H1 (cell line): ENCODE results near the gene ADD2.

Source experiments
- BRCA1 ChIP-seq: IDR thresholded peaks from 2 replicates; pipeline ENCODE4 v1.6.1; 2012; ENCODE audit warnings: low read depth, low read length, improper control_type of control experiment
- CBX8 ChIP-seq: fragments of 300-800, 300-1000 bp; sonication (generic); IDR thresholded peaks from 2 replicates; pipeline ENCODE4 v1.7.1; 2016; ENCODE audit warnings: low read depth, low read length, borderline replicate concordance
- CHD1 ChIP-seq: IDR thresholded peaks from 2 replicates; pipeline ENCODE4 v1.6.1; 2012; ENCODE audit warnings: low read depth, low read length, improper control_type of control experiment
- EGR1 ChIP-seq: IDR thresholded peaks from 2 replicates; pipeline ENCODE4 v1.6.1; 2011; ENCODE audit warnings: low read depth, low read length, borderline replicate concordance
- EZH2 ChIP-seq: fragments of 200-600 bp; sonication (generic); IDR thresholded peaks from 2 replicates; pipeline ENCODE4 v1.7.1; 2012; ENCODE audit warnings: low read depth, mild to moderate bottlenecking, moderate library complexity, low read length, inconsistent platforms; ENCODE audit not compliant: severe bottlenecking
- HDAC2 ChIP-seq, 2 experiments: fragments of 300-600 bp in 1 of 2; sonication (generic) in 1 of 2; IDR thresholded peaks; 2 replicates each; pipeline ENCODE4 v1.6.1; 2011 to 2012; ENCODE audit warnings: low read depth in 2 of 2, low read length in 2 of 2, mild to moderate bottlenecking in 2 of 2, moderate library complexity in 2 of 2, borderline replicate concordance in 1 of 2, inconsistent platforms in 1 of 2
- POLR2A ChIP-seq, 2 experiments: IDR thresholded peaks; 1 replicate in 1 of 2; 2 replicates in 1 of 2; pipeline ENCODE4 v1.6.1; 2011; ENCODE audit warnings: low read depth in 2 of 2, low read length in 2 of 2, mild to moderate bottlenecking in 2 of 2; ENCODE audit errors: control extremely low read depth in 1 of 2
- SIN3A ChIP-seq, 2 experiments: IDR thresholded peaks in 1 of 2; conservative IDR thresholded peaks in 1 of 2; 2 replicates each; pipeline ENCODE4 v1.6.1; 2011 to 2012; ENCODE audit warnings: low read length in 2 of 2, improper control_type of control experiment in 1 of 2, low read depth in 1 of 2, mild to moderate bottlenecking in 1 of 2
- ZNF274 ChIP-seq: IDR thresholded peaks from 2 replicates; pipeline ENCODE4 v1.7.0; 2012; ENCODE audit warnings: low read length, borderline replicate concordance; ENCODE audit errors: extremely low read depth
- TF ChIP-seq, protein P1 (sequence below), 3 experiments: IDR thresholded peaks; 1 replicate in 2 of 3; 2 replicates in 1 of 3; pipeline versions ENCODE4 v1.5.1 to v1.6.1; 2011; ENCODE audit warnings: low read length in 3 of 3, mild to moderate bottlenecking in 3 of 3, inconsistent platforms in 2 of 3, low read depth in 1 of 3, moderate library complexity in 1 of 3; ENCODE audit not compliant: insufficient read depth in 1 of 3; ENCODE audit errors: control extremely low read depth in 1 of 3

DNA sequence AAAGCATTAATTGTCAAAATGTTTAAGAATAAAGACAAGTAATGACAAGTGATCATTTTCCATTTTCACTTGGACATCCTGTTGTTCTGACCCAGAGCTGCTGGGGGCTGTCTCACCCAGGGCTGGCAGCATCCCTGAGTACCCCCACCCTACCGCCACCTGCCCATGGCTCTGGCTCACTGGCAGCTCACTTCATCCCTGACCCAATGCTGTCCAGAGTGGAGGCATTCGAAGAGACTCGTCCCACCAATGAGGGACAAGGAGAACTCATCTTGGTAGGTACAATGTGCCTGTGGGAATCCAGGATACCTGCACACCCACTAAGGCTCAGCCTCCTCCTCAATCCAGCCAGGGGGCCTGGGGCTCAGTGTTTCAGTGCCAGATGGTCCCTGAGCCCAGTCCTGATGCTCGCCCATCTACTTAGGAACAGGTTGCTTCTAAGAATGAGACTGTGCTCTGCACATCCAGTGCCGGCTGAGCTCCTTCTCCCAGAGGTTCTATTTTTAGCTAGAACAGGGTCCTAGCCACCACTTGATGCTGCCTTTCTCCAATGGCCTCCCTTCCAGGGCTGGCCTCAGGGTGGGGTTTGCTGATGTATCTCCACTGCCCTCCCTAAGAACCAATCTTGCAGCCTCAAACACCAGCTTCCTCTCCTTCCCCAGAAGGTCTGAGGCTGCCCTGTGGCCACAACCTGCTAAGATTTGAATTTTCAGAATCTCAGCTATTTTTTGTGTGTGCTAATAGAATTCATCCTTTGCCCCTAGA lies 53.7 kb downstream of the ADD2 start:
- TF ChIP-seq HDAC2 (IDR thresholded peaks at IDR 0.05; ENCODE audit: borderline replicate concordance in 1 of 2, low read depth in 2 of 2, low read length in 2 of 2) (no peak), POLR2A (IDR thresholded peaks at IDR 0.05; ENCODE audit: control extremely low read depth in 1 of 2, low read depth in 2 of 2, low read length in 2 of 2) (no peak), CHD1 (no peak), EZH2 (no peak), CBX8 (no peak), ZNF274 (no peak), EGR1 (no peak), SIN3A (conservative IDR thresholded peaks at IDR 0.05 in 1 of 2, IDR thresholded peaks at IDR 0.05 in 1 of 2; ENCODE audit: low read depth in 1 of 2, low read length in 2 of 2) (no peak), BRCA1 (no peak)
- TF ChIP-seq, protein P1, sequence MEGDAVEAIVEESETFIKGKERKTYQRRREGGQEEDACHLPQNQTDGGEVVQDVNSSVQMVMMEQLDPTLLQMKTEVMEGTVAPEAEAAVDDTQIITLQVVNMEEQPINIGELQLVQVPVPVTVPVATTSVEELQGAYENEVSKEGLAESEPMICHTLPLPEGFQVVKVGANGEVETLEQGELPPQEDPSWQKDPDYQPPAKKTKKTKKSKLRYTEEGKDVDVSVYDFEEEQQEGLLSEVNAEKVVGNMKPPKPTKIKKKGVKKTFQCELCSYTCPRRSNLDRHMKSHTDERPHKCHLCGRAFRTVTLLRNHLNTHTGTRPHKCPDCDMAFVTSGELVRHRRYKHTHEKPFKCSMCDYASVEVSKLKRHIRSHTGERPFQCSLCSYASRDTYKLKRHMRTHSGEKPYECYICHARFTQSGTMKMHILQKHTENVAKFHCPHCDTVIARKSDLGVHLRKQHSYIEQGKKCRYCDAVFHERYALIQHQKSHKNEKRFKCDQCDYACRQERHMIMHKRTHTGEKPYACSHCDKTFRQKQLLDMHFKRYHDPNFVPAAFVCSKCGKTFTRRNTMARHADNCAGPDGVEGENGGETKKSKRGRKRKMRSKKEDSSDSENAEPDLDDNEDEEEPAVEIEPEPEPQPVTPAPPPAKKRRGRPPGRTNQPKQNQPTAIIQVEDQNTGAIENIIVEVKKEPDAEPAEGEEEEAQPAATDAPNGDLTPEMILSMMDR (IDR thresholded peaks at IDR 0.05; ENCODE audit: control extremely low read depth in 1 of 3, insufficient read depth in 1 of 3, low read depth in 1 of 3, low read length in 3 of 3) = no peak
